ENCODE data around the gene ALOX12B.
"Not testable (repeated sequence)": the region's sequence is repeated elsewhere in the genome, so short reads cannot be mapped to it uniquely, and the experiment has no call there.

Gene ALOX12B

DNA sequence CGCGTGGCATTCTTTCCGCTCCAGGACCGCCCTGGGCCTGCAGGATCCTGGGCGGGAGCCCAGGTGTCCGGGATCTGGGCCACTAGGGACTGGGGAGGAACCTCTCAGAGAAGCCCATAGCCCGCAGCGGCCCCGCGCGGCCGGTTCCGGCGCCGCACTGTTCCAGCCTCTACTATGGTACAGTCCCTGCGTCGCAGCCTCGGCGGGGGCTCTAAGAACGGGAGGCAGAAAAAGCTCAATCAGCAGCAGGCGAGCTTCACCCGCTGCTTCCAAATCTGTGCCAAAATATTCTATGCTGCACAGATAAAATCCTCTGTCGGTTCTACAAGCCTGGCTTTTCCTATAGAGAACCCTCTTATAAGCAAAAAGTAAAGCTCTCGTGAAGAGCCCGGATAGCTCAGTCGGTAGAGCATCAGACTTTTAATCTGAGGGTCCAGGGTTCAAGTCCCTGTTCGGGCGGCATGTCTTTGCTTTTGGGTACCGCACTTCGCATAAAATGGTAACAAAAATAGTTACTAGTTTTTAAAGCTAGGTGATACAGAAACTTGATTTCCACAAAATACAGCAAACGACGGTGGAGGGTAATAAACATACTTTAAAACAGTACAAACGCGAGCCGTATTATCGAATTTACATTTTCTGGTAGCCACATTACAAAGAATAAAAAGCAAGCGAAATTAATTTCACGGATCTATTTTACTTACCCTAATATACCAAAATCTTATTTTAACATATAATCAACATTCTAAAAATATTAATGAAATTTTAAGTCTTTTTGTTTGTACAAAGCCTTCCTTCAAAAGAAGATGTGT, 31.5 kb upstream of the ALOX12B start:
- DNase-seq = peak; percentile 86 to 93 (median 90)

DNA sequence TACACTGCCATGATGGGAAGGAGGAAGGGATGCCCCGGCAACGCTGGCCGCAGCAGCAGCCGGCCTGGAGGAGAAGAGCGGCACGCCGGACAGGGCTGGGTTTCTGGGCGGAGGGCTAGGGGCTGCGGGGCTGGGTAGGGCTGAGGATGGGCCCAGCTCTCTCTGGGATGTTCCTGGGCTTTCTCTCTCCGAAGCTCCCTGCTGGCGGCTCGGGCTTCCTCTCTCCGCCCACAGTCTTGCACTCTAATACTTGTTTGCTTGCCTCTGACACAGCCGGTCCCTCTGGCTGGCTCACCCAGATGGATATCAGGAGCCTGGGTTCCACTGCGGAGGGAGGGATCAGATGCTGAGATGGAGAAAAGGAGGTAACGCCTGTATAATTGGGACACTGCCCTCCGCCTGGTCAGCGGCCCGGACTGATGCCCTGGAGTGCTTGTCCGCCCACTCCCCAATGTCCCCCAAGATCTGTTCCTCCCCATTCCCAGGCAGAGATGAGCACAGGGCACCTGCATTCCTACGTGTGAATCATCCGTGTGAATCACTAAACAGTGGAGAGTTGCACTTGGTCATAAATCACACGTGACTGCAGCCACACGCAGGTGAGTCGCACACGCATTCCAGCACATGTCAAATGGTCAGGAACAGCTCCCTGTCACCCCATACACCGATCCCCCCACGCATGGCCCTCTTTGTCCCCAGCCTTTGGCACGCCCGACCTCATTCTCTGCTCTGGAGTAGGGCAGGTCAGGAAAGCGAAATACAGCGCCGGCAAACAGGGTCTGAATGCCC, 30.7 kb upstream of the ALOX12B start, which contains the start of gene ALOXE3:
TSS of gene ALOXE3 (minus strand) at position 535 of the 789 bp plus-strand sequence. CDS start at position 11, 524 bp downstream.
- DNase-seq = peak; percentile 62 to 65 (median 63)

DNA sequence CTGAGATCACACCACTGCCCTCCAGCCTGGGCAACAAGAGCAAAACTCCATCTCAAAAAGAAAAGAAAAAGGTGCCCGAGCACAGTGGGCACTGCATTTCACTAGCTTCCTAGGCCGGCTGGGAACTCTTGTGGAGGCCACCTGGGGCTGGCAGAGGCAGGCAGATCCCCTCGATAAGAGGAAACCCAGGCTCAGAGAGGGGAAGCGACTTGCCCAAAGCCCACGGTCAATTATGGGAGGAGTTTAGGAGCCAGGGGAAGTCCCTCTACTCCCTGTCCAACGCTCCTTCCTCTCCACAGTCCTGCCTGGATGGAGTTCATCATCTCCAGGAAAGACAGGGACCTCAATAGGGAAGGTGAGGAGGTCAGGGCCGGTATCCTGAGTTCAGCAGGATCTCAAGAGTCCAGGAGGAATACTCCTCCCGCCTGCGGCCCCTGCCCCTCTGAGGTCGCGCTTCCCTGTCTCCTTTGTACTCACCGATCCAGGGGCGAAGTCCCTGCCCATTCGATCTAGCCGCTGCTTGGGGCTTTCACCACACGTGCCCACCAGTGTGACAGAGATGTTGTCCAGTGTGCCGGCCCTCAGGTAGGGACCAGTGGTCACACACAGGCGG, 30.0 kb upstream of the ALOX12B start:
- DNase-seq = peak; percentile 68 to 70 (median 70)

DNA sequence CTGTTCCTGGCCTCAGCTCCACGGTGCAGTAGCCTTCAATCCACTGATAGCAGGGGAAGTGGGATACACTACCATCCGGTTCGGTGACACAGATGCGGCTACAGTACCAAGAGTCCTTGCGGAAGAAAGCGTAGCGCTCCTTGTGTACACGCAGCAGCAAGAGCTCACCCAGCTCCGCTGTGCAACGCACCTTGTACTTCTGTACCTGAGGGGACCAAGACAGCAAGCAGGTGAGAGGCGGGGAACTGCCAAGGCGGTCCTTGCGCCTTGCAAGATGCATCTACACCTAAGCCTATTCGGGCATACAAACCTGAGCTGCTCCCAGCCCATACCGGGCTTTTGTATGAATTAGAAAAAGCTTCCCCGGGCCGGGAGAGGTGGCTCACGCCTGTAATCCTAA, 29.3 kb upstream of the ALOX12B start:
- DNase-seq = no peak

DNA sequence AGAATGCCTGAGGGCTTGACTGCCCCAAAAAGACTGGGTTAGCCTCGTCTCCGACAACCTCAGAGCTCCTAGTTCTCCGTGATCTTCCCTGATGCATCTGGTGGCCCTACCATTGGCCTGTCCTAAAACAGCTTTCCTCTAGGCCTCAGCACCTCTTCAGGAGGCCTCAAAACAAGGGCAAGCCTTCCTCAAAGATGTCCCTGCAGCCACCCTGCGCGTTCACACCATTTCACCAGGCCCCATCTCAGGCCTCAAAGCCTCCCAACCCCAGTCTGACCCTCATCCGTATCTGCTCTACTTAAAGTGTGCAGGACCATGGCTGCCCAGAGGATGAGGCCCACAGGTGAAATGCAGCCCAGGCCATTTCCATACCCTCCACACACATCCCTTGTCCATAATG, 23.4 kb upstream of the ALOX12B start:
- DNase-seq = no peak

DNA sequence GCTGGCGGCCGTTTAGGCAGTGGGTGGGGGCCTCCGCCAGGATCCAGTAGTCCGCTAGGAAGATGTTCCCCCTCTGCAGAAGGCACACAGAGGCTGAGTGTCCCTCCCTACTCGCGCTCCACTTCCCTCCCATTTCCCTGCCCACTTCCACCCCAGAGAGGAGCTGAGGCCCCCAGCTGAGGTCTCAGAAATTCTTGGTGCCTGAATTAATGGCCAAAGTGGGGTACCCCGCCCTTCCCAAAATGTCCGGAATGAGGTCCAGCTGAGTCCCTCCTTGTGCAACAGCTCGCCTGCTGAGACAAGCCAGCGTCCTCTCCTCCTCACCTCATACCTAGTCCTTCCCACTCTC, 22.9 kb upstream of the ALOX12B start:
- DNase-seq = no peak

DNA sequence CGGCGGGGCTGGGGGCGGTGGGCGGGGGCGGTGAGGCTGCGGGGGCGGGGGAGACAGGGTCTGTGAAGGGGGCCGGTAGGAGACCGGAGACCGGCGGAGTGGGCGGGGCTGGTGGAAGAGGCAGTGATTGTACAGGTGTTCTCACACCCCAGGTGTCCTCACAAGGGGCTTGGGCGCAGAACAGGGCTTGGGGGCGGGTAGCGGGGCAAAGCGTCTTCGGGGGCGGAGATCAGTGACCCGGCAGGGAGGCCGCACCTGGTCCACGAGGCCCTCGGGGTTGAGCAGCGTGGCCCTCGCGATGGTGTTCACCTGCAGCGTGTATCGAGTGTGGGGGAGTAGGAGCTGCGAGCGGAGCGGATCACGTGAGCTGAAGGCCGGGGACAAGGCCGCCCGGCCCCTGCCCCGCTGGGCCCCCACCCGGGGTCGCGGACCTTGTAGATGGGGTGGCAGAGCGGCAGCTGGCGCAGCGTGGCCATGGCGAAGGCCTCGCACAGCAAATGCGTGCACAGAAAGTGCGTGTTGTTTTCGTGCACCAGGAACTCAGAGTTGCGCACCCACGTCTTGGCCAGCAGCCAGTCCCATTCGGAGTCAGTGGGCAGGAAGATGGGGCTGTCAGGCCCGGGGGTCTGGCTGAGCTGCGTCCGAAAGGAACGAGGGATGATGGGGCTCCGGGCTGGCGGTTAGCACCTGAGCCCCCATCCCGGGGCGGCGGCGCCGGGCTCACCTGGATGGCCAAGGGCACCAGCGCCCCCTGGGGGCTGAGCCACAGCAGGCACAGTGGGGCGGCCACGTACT, 22.3 kb upstream of the ALOX12B start:
- DNase-seq = peak; percentile 56 to 85 (median 66)

DNA sequence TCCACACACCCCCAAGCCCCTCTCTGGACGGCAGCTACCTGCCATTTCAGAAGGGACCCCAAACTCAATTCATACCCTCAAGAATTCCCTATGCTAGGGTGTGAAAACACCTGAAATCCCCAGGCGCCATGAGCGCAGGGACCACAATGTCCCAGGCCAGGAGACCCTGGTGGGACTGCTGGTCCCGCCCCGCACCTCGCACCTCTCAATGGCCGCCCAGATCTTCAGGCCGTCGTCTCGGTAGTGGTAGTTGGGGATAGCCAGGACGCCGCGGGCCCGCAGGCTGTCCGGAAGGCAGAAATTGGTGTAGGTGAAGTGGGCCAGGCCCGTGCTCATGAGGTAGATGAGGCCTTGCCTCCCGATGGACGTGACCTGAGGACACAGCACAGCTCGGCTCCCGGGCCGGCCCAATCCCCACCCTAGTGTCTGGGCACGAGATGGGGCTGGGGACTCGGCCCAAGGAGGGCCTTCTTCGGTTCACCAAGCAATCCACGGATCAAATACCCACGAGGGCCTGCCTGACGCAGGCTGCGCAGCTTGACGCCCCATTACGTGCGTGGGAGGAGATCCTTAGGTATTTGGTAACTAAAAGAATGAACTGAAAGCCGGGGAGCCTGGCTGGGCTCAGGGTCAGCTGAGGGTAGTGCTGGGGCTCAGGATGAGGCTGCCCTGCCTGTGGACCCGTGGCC, 21.6 kb upstream of the ALOX12B start:
- no peak for DNase-seq

DNA sequence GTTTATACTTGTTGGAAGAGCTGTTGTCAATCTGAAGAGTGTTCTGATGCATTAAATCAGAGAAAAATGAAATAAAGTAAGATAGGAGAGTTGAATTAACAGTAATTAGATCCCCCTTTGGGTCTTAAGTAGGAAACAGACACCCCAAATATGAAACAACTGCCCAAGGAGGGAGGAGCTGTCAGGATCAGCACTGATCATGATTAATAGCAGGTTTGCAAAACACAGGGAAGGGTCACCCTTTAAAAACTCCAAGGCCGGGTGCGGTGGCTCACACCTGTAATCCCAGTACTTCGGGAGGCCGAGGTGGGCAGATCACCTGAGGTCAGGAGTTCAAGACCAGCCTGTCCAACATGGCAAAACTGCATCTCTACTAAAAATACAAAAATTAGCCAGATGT, 19.5 kb upstream of the ALOX12B start:
- not testable (repeated sequence) for DNase-seq

DNA sequence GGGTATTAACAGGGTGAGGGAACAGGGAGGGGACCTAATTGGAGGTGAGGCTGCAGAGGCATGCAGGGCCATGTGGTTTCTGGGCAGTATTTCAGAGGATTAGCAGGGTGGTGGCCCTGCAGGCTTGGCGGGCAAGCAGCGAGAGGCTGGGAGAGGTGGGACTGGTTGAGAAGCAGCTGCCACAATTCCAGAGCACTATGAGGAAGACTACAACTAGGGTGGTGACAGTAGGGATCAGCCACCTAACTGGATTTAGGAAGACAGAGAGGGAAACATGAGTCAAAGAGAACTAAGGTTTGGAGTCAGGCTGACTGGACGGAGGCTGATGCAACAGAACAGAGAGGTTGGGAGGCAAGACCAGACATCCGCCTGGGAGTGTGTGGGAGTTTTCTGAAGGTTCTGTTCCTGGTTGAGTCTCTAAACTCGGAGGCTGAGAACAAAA, 18.5 kb upstream of the ALOX12B start:
- DNase-seq = peak in 2 of 3 donors; percentile 29 to 33

DNA sequence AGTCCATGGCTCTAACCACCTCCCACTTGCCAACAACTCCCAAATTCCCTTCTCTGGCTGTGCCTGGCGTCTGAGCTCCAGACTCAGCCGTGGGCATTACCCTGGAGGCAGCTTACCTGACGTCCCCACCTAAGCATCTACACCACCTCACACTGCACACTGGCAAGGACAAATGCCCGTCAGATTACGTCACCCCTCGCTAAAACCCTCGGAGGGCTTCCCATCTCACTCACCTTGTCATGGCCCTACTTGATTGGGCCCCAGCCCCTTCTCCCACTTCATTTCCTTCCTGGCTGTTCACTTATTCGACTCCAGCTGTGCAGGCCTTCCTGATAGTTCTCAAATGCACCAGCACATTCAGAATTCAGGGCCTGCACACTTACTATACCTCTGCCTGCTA, 17.4 kb upstream of the ALOX12B start:
- no peak for DNase-seq

DNA sequence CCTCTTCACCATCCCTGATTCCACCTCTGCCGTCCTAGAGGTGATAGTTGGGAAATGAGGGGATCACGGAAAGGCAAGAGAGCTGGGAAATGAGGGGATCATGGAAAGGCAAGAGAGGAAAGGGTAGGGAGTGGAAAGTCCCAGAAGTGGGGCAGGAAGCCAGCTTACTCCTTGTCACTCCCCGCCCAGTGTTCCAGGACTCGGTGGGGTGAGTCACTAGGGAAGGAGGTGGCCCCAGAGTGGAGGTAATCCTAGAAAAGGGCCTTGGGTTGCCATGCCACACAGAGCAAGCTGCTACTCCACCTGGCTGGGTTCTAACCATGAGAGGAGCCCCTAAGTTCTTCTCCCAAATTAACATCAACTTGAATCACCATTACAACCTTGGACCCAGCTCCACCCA, 16.0 kb upstream of the ALOX12B start:
- no peak for DNase-seq

DNA sequence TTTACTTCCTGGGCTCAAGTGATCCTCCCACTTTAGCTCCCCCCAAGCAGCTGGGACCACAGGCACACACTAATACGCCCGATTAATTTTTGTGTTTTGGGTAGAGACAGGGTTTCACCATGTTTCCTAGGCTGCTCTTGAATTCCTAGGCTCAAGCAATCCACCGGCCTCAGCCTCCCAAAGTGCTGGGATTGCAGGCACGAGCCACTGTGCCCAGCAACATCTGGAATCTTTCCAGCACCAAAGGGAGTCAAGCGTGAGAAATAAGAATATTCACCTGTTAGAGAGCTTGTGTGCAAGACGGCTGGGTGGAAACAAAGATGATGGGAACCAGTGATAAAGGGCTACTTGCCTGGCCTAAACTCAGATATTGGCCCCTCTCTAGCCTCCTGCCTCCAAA, 14.2 kb upstream of the ALOX12B start:
- no peak for DNase-seq

DNA sequence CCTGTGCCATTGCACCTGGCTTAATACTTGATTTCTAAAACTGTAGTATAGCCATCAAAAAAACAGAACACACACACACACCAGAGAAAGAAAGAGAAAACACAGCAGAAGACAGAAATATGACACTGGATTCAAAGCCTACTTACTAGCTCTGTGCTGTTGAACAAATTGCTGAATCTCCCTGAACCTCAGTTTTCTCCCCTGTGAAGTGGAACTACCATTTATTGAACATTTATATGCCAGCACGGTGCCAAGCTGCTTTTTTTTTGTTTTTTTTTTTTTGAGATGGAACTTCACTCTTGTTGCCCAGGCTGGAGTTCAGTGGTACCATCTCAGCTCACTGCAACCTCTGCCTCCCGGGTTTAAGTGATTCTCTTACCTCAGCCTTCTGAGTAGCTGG, 13.2 kb upstream of the ALOX12B start:
- no peak for DNase-seq

DNA sequence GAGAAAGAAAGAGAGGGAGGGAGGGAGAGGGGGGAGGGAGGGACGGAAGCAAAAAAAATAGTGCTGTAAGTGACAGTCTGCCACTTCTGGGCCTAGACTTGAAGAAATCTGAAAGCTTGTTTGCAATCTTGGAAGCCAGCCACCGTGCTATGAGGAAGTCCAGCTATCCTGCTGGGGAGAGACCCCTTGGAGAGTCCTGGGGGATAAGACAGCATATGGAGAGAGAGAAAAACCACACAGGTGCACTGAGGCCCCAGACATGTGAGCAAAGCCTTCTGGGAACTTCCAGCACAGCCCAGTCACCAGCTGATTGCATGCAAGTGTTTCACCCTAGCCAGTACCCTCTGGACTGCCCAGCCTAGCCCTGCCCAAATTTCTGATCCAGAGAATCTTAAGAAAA, 12.6 kb upstream of the ALOX12B start:
- no peak for DNase-seq

DNA sequence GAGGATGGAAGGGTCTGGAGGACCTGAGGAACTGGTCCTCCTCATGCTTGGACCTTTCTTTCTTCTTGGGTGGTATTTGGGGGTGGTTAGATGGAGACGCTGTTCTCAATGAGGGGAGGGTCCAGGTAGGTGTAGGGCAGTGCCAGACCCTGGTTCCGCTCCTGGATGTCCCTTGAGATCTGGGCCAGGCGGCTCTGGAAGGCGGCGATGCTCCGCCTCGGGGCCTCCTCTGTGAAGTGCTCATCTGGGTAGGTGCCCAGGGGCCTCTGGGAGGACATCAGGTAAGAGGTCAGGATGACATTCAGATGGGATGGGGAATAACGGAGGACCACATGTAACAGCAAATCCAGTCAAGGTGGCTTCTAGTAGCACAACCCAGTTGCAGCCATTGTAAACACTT, 9.0 kb upstream of the ALOX12B start:
- DNase-seq = no peak

DNA sequence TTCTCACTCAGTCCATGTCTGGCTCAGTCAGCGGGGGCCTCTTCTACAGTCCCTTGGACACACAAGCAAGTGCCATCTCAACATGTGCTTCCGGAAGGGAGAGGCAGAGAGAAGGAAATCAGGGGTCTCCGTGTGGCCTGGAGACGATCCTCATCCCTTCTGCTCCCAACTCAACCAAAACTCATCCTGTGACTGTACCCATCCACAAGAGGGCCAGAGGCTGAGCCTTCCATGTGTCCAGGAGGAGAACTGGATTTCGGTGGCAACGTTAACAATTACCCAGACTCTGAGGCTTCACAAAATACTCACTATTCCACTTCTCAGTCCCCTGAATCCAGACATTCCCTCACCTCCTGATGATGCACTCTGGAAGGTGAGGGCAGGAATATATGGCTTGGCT, 7.8 kb upstream of the ALOX12B start:
- DNase-seq = no peak

DNA sequence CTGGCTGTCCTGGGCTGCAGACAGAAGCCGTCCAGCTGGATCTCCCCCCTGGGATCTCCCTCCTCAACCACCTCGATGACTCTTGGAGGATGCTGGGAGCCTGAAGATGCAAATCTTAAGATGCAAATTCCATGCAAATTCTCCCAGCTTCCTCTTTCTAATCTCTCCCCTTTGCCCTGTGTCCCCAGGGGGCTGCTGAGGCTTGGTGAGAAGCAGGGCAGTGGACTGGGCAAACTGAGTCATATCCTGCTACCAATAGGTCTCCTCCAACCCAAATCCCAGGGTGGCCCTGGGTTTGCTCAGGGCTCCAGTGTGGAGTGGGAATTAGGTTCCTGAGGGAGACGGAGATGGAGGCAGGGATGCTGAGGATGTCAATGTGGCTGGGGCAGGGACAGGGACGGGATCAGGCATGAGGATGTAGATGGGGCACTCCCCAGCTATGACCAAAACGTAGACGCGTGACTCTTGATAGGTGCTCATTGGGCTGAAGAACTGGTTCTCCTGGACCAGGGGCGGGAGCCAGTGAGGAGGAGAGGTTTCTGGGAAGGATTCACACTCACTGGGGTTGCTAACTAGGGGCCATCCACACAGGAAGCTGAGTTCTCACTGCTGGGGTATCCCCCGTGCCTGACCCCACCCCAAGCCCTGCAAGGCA, 3.6 kb upstream of the ALOX12B start:
- DNase-seq = peak; percentile 68 to 89 (median 78)

DNA sequence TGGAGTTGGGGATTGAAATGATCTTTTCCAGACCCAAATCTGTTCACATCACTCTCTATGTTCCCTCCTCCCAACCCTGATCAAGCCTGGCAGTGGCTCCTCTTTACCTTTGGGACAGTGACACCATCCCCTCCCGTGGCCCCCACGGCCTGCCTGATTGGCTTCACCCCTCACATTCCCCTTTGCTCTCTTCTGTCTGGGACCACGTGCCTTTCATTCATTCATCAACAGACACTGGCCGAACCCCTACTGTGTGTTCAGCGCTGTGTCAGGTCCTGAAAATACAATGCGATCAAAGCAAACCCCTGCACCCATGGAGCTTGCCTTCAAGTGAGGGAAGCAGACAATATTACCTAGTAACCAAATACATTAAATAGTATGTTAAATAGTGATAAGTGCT, 2.2 kb upstream of the ALOX12B start:
- no peak for DNase-seq

DNA sequence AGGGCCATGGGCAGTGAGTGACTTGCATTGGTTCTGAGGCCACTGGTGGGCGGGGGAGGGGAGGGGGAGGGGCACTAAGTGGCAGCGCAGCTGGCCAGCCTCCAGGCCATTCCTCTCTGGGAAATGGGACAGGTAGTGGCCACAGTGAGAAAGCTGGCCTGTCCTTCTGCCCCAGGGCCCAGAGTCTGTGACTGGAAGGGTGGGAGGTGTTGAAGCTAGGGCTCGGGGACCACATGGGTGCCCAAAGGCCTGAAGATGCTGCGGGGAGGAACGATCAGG, 375 bp upstream of the ALOX12B start:
- no peak for DNase-seq

DNA sequence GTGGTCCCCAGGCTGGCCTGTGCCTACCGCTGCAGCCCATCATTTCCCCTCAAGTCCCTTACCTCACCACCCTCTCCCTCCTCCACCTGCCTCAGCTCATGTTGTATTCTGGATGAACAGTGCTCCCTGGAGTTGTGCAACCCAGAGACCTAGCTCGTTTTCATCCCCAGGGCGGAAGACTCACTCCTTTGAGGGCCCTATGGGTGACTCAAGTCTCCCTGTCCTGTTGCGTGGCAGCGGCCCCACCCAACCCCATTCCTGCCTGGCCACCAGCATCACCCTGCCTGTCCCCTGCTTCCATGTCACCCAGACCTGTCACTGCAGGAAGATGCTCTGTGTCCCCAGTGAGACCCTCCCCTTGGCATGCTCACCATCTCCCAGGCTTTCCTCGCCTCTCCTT, 3.3 kb downstream of the ALOX12B start:
- no peak for DNase-seq

DNA sequence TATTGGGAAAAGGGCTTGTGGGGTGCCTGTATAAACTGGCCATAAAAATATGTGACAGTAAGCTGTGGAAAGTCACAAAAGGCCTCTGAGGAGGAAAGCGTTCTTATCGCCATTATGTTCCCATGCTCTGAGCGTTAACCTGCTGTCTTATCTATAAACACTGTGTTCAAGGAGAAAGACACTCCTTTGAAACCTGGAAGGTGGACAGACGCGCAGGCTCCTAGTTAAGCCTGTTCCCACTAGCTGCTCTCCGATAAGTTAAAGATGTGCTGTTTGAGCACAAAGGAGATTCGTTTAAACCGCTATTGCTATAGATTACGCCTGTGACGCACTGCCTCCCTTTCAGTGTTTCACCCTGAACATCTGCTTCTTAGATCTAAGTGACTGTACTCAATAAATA, 5.2 kb downstream of the ALOX12B start:
- DNase-seq = no peak

Data from suppressor macrophage treated with lipopolysaccharide for 1 hour (primary cell).